NB4 (cell line): Measurements from ENCODE around the gene LRRC27.
A peak's percentile ranks its signal among the peaks of the same experiment; 100 is the strongest.

Experiments used
- DNase-seq: peaks from one replicate; pipeline ENCODE4 v3.0.0; 2010; ENCODE audit warnings: low read depth
- H3K4me3 ChIP-seq: one replicate; pipeline ENCODE4 v1.5.1; 2011; ENCODE audit warnings: mild to moderate bottlenecking, low read depth, low read length, moderate library complexity
- CTCF ChIP-seq: IDR thresholded peaks from one replicate; pipeline ENCODE4 v1.5.1; 2012; ENCODE audit warnings: low read depth, low read length
- MYC ChIP-seq: IDR thresholded peaks from 2 replicates; pipeline ENCODE4 v1.6.1; 2011; ENCODE audit warnings: low read depth, low read length
- POLR2A ChIP-seq: IDR thresholded peaks from 2 replicates; pipeline ENCODE4 v1.6.1; 2011; ENCODE audit warnings: mild to moderate bottlenecking; ENCODE audit not compliant: insufficient read length; ENCODE audit errors: extremely low read depth
- TF ChIP-seq, protein P1 (sequence below): IDR thresholded peaks from 2 replicates; pipeline ENCODE4 v1.6.1; 2011; ENCODE audit warnings: low read depth, low read length

LRRC27 gene

DNA sequence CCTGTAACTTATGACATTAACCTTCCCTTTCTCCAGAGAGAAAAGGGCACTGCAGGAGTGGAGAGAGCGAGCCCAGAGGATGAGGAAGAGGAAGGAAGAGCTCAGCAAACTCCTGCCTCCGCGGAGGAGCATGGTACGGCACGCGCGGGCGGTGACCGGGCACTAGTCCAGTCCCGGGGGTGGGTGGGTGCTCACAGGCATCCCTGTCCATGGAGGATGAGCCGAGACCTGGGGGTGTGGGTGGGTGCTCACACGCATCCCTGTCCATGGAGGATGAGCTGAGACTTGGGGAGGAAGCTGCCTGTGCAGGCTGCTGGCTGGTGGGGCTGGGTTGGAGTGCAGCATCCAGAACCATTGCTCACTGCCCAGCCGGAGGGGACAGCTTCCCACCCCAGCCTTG is 23.8 kb downstream of the LRRC27 start:
- TF ChIP-seq MYC (no peak), CTCF (no peak), POLR2A (no peak)
- TF ChIP-seq, protein P1, sequence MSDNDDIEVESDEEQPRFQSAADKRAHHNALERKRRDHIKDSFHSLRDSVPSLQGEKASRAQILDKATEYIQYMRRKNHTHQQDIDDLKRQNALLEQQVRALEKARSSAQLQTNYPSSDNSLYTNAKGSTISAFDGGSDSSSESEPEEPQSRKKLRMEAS, result no peak
- no peak overlapping the region for H3K4me3 ChIP-seq
- DNase-seq, result no peak

DNA sequence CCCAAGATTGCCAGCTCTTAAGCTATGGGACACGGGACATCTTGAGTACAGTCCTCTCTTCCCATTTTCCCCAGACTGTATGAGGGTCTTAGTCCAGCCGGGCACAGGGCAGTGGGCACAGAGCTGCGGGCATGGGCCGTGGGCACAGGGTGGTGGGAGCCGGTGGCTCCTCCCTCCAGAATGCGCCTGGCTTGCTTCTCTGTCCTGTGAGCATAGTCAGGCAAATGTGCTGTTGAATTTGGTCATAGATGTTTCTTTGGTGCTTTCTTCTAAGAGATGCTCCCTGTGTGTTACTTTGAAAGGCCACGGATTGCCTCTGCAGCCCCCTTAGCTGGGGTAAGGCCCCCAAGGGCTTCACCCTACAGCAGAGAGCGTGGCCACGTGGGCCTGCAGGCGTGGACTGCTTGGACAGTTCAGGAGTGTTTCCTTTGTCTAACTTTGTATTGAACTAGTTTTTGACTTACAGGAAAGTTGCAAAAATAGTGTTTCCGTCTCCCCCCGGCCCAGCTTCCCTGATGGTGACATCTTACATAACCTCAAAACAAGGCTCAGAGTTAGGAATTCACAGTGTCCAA is 24.7 kb downstream of the LRRC27 start:
- TF ChIP-seq POLR2A (no peak), MYC (no peak), CTCF (no peak)
- TF ChIP-seq, protein P1, result no peak
- DNase-seq, result no peak

DNA sequence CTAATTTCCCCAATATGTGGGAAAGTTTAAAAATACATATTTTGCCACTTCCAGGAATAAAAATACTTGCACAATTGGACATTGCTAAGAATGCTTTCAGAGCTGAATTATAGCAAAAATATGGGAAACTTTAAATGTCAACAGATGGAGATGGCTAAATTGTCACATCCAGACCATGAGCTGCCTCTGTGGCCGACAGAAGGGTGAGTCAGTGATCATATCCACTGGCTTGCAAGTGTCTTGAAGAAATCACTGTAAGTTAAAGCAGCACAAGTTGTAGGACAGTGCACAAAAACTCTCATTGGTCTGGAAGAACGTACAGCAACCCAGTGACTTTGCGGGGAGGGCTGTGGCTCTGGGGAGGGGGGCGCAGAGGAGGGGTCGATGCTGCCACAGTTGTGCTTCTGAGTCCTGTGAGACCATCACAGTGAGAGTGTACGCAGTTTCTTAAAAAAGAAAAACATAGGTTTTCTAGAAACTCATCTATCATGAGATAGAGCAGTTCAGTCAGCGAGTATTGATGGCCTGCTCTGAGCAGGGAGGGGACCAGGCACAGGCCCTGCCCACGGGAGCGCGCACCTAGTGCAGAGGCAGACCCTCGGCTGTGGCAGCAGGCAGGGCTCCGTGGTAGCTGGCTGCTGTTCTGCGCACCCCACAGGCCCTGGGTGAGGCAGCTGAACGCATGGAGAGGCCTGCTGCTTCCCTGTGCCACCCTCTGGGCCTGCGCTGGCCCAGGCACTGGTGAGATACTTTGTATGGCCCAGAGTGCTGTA is 25.5 kb downstream of the LRRC27 start:
- TF ChIP-seq CTCF (no peak), POLR2A (no peak), MYC (no peak)
- TF ChIP-seq, protein P1, result no peak
- H3K4me3 ChIP-seq, result no peak overlapping the region
- no peak for DNase-seq

More for the DNA sequence above, 24.7 kb downstream of the LRRC27 start:
- no peak overlapping the region for H3K4me3 ChIP-seq

DNA sequence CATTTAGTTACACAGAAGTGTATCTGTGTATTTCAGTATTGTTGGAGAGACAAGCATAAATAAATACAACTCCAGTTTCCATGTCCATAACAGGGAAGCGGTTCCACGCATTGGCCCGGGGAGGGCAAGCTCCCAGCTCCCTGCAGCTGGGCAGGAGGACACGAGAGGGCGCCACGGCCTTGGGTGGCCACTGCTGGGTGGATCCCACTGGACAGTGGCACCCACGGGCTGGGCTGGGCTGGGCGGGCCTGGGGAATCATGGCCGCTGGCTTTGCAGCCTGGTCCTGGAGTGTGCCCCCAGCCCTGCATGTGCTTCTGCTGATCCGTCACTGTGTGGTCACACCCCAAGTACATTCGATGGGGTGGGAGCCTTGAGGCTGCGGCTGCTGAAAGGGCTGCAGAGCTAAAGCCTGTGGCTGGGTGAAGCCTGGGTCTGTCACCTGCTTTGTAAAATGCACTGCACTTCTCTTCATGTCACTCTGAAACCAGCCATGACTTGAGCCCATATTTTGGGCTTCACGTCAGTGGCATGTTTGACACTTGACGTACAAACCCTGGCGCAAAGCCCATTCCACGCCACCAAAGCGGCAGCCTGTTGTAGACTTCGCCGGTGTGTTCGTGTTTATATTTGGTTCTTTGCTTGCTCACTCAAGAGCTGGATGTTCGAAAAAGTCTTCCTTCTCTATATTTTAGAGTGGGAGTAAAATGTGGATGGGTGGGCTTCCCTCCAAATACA is 27.5 kb downstream of the LRRC27 start:
- no peak for DNase-seq
- H3K4me3 ChIP-seq, result no peak overlapping the region
- TF ChIP-seq, protein P1, result no peak
- TF ChIP-seq POLR2A, result no peak
- TF ChIP-seq MYC, result no peak
- no peak for TF ChIP-seq CTCF

GRCh38 chr10:132360766-132361447 is 28.9 kb downstream of the LRRC27 start:
- H3K4me3 ChIP-seq, result no peak overlapping the region
- TF ChIP-seq CTCF, result peak; percentile 92
- TF ChIP-seq POLR2A, result no peak
- TF ChIP-seq, protein P1, result peak; percentile 79
- no peak for TF ChIP-seq MYC
- peak; percentile 48 for DNase-seq
